Mesothelial cell of epicardium (in vitro differentiated cells): ENCODE results near the gene DMD. TPM values are rescaled to one million over a fixed set of nuclear protein-coding genes. Genes with fewer than 3 reads are reported as not detected.
"Not testable (repeated sequence)": the region's sequence is repeated elsewhere in the genome, so short reads cannot be mapped to it uniquely, and the experiment has no call there.

Experiments
- DNase-seq, 2 experiments: peaks; one replicate each; pipeline ENCODE4 v3.0.0; 2021; ENCODE audit warnings: low spot score in 2 of 2; ENCODE audit not compliant: unreplicated experiment in 2 of 2
- H3K27ac Mint-ChIP-seq: 2 replicates; pipeline ENCODE4 v1.8.0; 2021; ENCODE audit warnings: mixed read lengths
- H3K27me3 Mint-ChIP-seq: 2 replicates; pipeline ENCODE4 v1.8.0; 2021; ENCODE audit warnings: low read depth, mixed read lengths
- H3K36me3 Mint-ChIP-seq: 2 replicates; pipeline ENCODE4 v1.8.0; 2021; ENCODE audit warnings: mixed read lengths
- H3K4me1 Mint-ChIP-seq: 2 replicates; pipeline ENCODE4 v1.8.0; 2021; ENCODE audit warnings: mixed read lengths
- H3K4me3 Mint-ChIP-seq: 2 replicates; pipeline ENCODE4 v1.8.0; 2021; ENCODE audit warnings: mild to moderate bottlenecking, moderate library complexity, mixed read lengths
- H3K9me3 Mint-ChIP-seq: 2 replicates; pipeline ENCODE4 v1.8.0; 2021; ENCODE audit warnings: mixed read lengths
- total RNA-seq: library from RNA; stranded (reverse); gene quantifications from 3 replicates; pipeline ENCODE4 v1.2.1, GENCODE V29; 2021
- TF ChIP-seq, protein P1 (sequence below): fragments of 200-600 bp; sonication (generic); IDR thresholded peaks from one replicate; pipeline ENCODE4 v1.5.0; 2021; ENCODE audit warnings: antibody characterized with exemption; ENCODE audit not compliant: unreplicated experiment

DMD gene
- total RNA-seq, 1 donor from 2014 or later = 79.4 TPM

DNA sequence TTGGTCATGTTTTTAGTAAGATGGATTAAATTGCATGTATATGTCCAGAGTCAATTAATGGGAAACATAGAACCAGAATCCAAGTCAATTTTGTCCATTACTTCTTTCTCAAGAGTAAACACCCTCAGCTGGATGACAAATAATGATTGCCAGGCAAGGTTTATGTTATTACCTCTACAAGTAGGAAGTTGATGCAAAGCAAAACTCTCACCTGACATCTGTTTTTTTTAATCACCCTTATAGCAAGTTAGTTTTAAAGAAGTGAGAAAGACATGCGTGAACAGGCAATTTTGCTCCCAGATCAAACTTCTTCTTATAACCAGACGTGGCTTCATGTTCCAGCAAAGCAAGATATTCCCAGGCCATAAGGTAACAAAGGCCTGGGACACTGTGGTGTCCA lies 1791.0 kb downstream of the DMD start:
- Mint-ChIP-seq H3K27me3 (no peaks in the 10 kb centered on the region), H3K9me3 (peaks cover 38% of the 10 kb centered on the region), H3K4me3 (no peak overlapping the region), H3K27ac (no peak overlapping the region), H3K36me3 (no peaks in the 10 kb centered on the region), H3K4me1 (peaks cover 15% of the 10 kb centered on the region)
- TF ChIP-seq, protein P1, sequence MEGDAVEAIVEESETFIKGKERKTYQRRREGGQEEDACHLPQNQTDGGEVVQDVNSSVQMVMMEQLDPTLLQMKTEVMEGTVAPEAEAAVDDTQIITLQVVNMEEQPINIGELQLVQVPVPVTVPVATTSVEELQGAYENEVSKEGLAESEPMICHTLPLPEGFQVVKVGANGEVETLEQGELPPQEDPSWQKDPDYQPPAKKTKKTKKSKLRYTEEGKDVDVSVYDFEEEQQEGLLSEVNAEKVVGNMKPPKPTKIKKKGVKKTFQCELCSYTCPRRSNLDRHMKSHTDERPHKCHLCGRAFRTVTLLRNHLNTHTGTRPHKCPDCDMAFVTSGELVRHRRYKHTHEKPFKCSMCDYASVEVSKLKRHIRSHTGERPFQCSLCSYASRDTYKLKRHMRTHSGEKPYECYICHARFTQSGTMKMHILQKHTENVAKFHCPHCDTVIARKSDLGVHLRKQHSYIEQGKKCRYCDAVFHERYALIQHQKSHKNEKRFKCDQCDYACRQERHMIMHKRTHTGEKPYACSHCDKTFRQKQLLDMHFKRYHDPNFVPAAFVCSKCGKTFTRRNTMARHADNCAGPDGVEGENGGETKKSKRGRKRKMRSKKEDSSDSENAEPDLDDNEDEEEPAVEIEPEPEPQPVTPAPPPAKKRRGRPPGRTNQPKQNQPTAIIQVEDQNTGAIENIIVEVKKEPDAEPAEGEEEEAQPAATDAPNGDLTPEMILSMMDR = no peak
- no peak for DNase-seq

DNA sequence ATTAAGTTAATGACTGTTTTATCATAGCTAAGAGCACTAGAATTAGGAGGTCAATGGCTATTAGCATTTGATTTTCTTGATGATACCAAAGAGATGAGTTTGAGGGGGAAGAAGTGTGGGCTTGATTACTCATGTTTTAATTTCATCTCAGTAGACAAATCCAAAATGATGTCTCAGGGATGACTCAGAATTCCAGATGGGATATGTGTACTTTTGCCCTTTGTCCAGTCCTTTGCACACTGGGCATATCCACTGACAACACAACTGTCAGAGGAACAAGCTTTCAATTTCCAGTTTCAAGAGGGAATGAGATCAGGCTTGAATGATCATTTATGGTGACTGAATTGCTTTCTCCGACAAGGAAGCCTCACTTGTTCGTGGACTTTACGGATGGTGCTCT lies 1814.2 kb downstream of the DMD start:
- no peak overlapping the region for H3K4me3 Mint-ChIP-seq
- H3K27ac Mint-ChIP-seq = no peak overlapping the region
- TF ChIP-seq, protein P1 = no peak
- no peak for DNase-seq
- H3K4me1 Mint-ChIP-seq = no peaks in the 10 kb centered on the region
- no peaks in the 10 kb centered on the region for H3K27me3 Mint-ChIP-seq
- H3K36me3 Mint-ChIP-seq = peaks cover 2% of the 10 kb centered on the region
- H3K9me3 Mint-ChIP-seq = peaks cover 52% of the 10 kb centered on the region

DNA sequence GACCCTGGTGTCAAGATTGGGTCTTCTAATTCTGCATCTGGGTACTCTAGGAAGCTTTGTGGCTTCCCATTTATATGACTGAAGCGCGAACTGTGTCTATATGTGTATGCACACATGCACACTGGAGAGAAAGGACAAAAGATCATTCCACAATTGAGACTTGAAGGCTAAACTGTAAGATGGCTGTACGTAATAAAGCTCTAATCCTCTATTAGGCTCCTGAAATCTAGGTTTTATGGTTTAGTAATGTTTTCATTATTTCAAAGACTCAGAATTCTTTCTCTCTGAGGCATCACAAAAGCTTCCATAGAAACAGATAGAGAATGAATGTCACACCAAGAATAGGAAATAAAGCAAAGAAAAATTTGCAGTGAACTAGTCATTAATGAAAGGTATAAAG lies 1818.8 kb downstream of the DMD start:
- no peak overlapping the region for H3K4me3 Mint-ChIP-seq
- TF ChIP-seq, protein P1 = no peak
- H3K4me1 Mint-ChIP-seq = no peaks in the 10 kb centered on the region
- no peak overlapping the region for H3K27ac Mint-ChIP-seq
- peaks cover 43% of the 10 kb centered on the region for H3K9me3 Mint-ChIP-seq
- no peaks in the 10 kb centered on the region for H3K27me3 Mint-ChIP-seq
- peaks cover 2% of the 10 kb centered on the region for H3K36me3 Mint-ChIP-seq
- DNase-seq = no peak

DNA sequence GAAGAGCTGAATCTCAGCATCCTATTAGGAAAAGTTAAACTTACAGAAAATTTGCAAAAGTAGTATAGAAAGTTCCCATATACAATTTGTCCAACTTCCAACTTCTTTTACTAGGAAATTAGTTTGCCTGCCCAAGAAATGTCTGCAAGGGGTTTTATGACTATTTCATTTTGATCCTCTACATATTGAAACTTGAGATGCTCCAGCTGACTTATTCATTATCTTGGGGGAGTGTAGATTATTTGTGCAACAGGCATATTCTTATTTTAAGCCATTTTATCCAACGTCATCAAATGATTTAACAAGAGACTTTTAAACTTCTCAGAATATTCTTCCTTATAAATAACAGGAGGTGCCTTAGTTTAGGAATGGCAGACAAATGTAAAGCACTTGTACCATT lies 1822.4 kb downstream of the DMD start:
- H3K9me3 Mint-ChIP-seq = peaks cover 40% of the 10 kb centered on the region
- no peaks in the 10 kb centered on the region for H3K27me3 Mint-ChIP-seq
- H3K36me3 Mint-ChIP-seq = peaks cover 2% of the 10 kb centered on the region
- no peak overlapping the region for H3K27ac Mint-ChIP-seq
- H3K4me3 Mint-ChIP-seq = no peak overlapping the region
- TF ChIP-seq, protein P1 = no peak
- H3K4me1 Mint-ChIP-seq = no peaks in the 10 kb centered on the region
- DNase-seq = no peak

DNA sequence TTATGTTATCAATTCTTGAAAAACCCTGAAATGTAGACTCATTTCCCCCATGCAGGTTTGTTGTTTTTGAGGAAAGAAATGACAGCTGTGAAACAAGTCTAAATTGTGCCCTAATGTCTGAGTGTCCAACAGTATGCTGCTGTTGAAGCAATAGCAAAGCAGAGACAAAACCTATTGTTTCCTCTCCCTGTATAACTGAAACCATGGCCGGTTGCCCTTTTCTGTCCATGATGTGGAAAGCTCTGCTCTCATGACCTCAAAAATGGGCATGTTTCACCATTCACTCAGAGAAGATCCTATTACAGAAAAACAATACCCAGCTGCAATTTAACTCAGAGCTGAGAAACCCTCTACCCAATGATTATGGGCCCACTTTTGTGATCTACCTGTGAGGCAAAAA lies 1826.9 kb downstream of the DMD start:
- TF ChIP-seq, protein P1 = no peak

DNA sequence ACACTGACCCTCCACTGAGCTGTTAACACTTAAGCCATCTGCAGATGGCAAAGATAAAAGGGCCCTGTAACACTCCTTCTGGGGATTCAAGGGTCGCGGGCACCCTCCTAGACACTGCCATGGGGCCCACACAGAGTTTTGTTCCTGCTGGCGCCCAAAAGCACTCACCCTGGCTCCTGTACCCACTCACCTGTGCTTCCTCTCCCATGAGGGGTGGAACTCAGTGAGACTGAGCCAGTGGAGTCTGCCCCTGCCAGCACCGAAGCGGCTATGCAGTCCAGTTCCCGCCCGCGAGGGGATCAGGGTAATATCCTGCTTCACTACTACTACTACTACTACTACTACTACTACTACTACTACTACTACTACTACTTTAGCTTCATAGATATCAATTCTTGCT lies 1827.4 kb downstream of the DMD start:
- H3K27me3 Mint-ChIP-seq = peaks cover 2% of the 10 kb centered on the region

More for the DNA sequence above, 1826.9 kb downstream of the DMD start:
- Mint-ChIP-seq H3K4me3 (no peak overlapping the region), H3K27ac (no peak overlapping the region), H3K27me3 (no peaks in the 10 kb centered on the region), H3K36me3 (peaks cover 2% of the 10 kb centered on the region), H3K9me3 (peaks cover 47% of the 10 kb centered on the region), H3K4me1 (no peaks in the 10 kb centered on the region)
- no peak for DNase-seq

DNA sequence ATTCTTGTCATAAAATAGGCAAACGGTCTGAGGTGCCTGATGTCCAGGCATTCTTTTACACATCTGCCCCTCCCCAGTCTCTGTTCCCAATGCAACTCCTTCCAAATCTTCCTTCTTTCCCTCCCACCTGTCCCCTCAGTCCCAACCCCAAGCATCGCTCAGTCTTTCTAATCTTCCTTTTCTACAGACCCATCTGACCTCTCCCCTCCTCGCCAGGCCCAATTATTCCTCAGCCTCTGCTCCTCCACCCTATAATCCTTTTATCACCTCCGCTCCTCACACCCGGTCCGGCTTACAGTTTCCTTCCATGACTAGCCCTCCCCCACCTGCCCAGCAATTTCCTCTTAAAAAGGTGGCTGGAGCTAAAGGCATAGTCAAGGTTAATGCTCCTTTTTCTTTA lies 1832.4 kb downstream of the DMD start:
- H3K9me3 Mint-ChIP-seq = peaks cover 37% of the 10 kb centered on the region
- DNase-seq, H3K4me3 Mint-ChIP-seq, H3K27ac Mint-ChIP-seq, H3K27me3 Mint-ChIP-seq, H3K36me3 Mint-ChIP-seq: not testable (repeated sequence)
- peaks cover 12% of the 10 kb centered on the region for H3K4me1 Mint-ChIP-seq

More for the DNA sequence above, 1827.4 kb downstream of the DMD start:
- Mint-ChIP-seq H3K4me3 (no peak overlapping the region), H3K4me1 (no peaks in the 10 kb centered on the region), H3K27ac (no peak overlapping the region), H3K36me3 (peaks cover 2% of the 10 kb centered on the region), H3K9me3 (peaks cover 42% of the 10 kb centered on the region)
- TF ChIP-seq, protein P1 = no peak
- DNase-seq = no peak

DNA sequence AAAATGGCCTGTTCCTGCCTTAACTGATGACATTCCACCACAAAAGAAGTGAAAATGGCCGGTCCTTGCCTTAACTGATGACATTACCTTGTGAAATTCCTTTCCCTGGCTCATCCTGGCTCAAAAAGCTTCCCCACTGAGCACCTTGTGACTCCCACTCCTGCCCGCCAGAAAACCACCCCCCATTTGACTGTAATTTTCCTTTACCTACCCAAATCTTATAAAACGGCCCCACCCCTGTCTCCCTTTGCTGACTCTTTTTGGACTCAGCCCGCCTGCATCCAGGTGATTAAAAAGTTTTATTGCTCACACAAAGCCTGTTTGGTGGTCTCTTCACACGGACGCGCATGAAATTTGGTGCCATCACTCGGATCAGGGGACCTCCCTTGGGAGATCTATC lies 1833.5 kb downstream of the DMD start:
- not testable (repeated sequence) for H3K4me3 Mint-ChIP-seq, H3K36me3 Mint-ChIP-seq, H3K27ac Mint-ChIP-seq, DNase-seq, H3K27me3 Mint-ChIP-seq
- peaks cover 12% of the 10 kb centered on the region for H3K4me1 Mint-ChIP-seq
- peaks cover 33% of the 10 kb centered on the region for H3K9me3 Mint-ChIP-seq
